ENCODE results near the gene EXOC8.

EXOC8 gene

GRCh38 chr1:231295938-231296337 lies 41.7 kb downstream of the EXOC8 start:
- TF ChIP-seq, protein P1, sequence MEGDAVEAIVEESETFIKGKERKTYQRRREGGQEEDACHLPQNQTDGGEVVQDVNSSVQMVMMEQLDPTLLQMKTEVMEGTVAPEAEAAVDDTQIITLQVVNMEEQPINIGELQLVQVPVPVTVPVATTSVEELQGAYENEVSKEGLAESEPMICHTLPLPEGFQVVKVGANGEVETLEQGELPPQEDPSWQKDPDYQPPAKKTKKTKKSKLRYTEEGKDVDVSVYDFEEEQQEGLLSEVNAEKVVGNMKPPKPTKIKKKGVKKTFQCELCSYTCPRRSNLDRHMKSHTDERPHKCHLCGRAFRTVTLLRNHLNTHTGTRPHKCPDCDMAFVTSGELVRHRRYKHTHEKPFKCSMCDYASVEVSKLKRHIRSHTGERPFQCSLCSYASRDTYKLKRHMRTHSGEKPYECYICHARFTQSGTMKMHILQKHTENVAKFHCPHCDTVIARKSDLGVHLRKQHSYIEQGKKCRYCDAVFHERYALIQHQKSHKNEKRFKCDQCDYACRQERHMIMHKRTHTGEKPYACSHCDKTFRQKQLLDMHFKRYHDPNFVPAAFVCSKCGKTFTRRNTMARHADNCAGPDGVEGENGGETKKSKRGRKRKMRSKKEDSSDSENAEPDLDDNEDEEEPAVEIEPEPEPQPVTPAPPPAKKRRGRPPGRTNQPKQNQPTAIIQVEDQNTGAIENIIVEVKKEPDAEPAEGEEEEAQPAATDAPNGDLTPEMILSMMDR (IDR thresholded peaks at IDR 0.05): no peak
- Histone ChIP-seq H3K27me3 (no peaks in the 10 kb centered on the region), H3K27ac (no peak overlapping the region), H3K36me3 (no peaks in the 10 kb centered on the region), H3K9me3 (no peaks in the 10 kb centered on the region), H3K4me1 (ENCODE audit: control insufficient read depth in 1 of 2, insufficient read depth in 1 of 2, low read depth in 1 of 2, low read length in 1 of 2) (no peaks in the 10 kb centered on the region), H3K4me3 (ENCODE audit: low read depth in 1 of 2, low read length in 1 of 2) (no peak overlapping the region)

- Histone ChIP-seq H3K9me3 (no peaks in the 10 kb centered on the region), H3K4me3 (ENCODE audit: low read depth in 1 of 2, low read length in 1 of 2) (no peak overlapping the region), H3K27ac (no peak overlapping the region), H3K27me3 (no peaks in the 10 kb centered on the region), H3K4me1 (ENCODE audit: control insufficient read depth in 1 of 2, insufficient read depth in 1 of 2, low read depth in 1 of 2, low read length in 1 of 2) (no peaks in the 10 kb centered on the region), H3K36me3 (no peaks in the 10 kb centered on the region)
- TF ChIP-seq, protein P1 (IDR thresholded peaks at IDR 0.05): no peak
These were observed 51.0 kb downstream of the EXOC8 start for GRCh38 chr1:231286603-231287002.

- H3K4me1 ChIP-seq (ENCODE audit: control insufficient read depth in 1 of 2, insufficient read depth in 1 of 2, low read depth in 1 of 2, low read length in 1 of 2): no peaks in the 10 kb centered on the region
- TF ChIP-seq, protein P1 (IDR thresholded peaks at IDR 0.05): no peak
- no peak overlapping the region for H3K4me3 ChIP-seq (ENCODE audit: low read depth in 1 of 2, low read length in 1 of 2)
- H3K27me3 ChIP-seq: no peaks in the 10 kb centered on the region
- H3K9me3 ChIP-seq: no peaks in the 10 kb centered on the region
- no peaks in the 10 kb centered on the region for H3K36me3 ChIP-seq
- H3K27ac ChIP-seq: no peak overlapping the region
These were observed 53.2 kb downstream of the EXOC8 start for GRCh38 chr1:231284441-231284840.

Data from neutrophil (primary cell).